ENCODE results near the gene CRACDL. TPM values are rescaled to one million over a fixed set of nuclear protein-coding genes. Genes with fewer than 3 reads are reported as not detected.

CRACDL gene
- total and polyA plus RNA-seq, 3 experiments from 2014 or later, result 0.22 to 1.2 (median 0.27) TPM

DNA sequence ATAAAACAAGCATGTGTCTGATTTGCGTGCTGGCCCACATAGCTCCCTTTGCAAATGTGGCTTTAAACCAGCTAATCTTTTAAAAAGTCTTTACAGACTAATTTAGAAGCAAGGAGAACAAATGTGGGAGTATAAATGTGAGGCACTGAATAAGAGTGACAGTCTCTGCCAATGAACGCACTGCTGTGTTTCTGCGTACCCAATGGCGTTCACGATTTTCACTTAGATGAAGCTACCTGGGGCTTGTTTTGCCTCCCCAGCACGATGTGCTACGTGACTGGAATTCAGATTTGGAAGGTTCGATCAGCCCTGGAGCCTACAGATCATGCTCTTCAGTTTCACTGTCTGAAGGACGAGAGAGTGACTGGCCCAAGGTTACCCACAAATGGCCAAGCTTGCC is 10.8 kb upstream of the CRACDL start:
- Mint-ChIP-seq H3K4me3 (no peak overlapping the region), H3K27me3 (peaks cover 19 to 59% of the 10 kb centered on the region in 2 donors), H3K4me1 (no peaks in the 10 kb centered on the region), H3K9me3 (peaks cover 0 to 2% (median 0%) of the 10 kb centered on the region in 5 donors), H3K36me3 (no peaks in the 10 kb centered on the region), H3K27ac (no peak overlapping the region)
- H3K27me3 ChIP-seq (ENCODE audit: insufficient read depth, low read length, poor library complexity, severe bottlenecking), result peaks cover 4% of the 10 kb centered on the region
- H3K4me1 ChIP-seq (ENCODE audit: insufficient read depth, low read length), result no peaks in the 10 kb centered on the region
- ChIA-PET POLR2A (no interaction called here), CTCF (no interaction called here)
- H3K36me3 ChIP-seq (ENCODE audit: insufficient read depth, low read length), result no peaks in the 10 kb centered on the region
- H3K4me3 ChIP-seq (ENCODE audit: low read length), result no peak overlapping the region
- DNase-seq, result no peak
- no peak overlapping the region for H3K27ac ChIP-seq (ENCODE audit: low read depth, low read length)
- H3K9me3 ChIP-seq (ENCODE audit: low read length), result no peaks in the 10 kb centered on the region

DNA sequence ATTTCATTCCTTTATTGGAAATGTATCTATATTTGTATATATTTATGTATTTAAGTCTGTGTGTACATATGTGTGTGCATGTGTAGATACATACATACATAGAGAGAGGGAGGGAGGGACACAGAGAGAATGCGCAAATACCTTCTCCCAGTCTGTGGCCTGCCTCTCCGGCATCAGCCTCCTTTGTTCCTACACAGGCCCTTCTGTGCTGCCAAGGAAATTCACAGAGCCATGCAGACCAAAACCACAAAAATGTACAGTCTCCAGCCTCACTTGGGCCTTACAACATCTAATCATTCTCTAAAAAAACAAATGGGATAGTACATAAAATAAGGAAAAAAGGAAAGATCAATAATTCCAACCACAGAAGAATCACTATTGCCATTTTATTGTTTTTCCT is 8.8 kb upstream of the CRACDL start:
- H3K4me3 Mint-ChIP-seq, result no peak overlapping the region
- peaks cover 0 to 2% (median 0%) of the 10 kb centered on the region in 5 donors for H3K9me3 Mint-ChIP-seq
- ChIA-PET CTCF (no interaction called here), POLR2A (no interaction called here)
- no peaks in the 10 kb centered on the region for H3K36me3 ChIP-seq (ENCODE audit: insufficient read depth, low read length)
- H3K4me1 Mint-ChIP-seq, result no peaks in the 10 kb centered on the region
- H3K4me1 ChIP-seq (ENCODE audit: insufficient read depth, low read length), result no peaks in the 10 kb centered on the region
- no peaks in the 10 kb centered on the region for H3K36me3 Mint-ChIP-seq
- no peak for DNase-seq
- H3K27ac Mint-ChIP-seq, result no peak overlapping the region
- H3K27me3 Mint-ChIP-seq, result peaks cover 15 to 56% of the 10 kb centered on the region in 2 donors
- H3K27ac ChIP-seq (ENCODE audit: low read depth, low read length), result no peak overlapping the region
- H3K9me3 ChIP-seq (ENCODE audit: low read length), result no peaks in the 10 kb centered on the region
- H3K4me3 ChIP-seq (ENCODE audit: low read length), result no peak overlapping the region
- no peaks in the 10 kb centered on the region for H3K27me3 ChIP-seq (ENCODE audit: insufficient read depth, low read length, poor library complexity, severe bottlenecking)

DNA sequence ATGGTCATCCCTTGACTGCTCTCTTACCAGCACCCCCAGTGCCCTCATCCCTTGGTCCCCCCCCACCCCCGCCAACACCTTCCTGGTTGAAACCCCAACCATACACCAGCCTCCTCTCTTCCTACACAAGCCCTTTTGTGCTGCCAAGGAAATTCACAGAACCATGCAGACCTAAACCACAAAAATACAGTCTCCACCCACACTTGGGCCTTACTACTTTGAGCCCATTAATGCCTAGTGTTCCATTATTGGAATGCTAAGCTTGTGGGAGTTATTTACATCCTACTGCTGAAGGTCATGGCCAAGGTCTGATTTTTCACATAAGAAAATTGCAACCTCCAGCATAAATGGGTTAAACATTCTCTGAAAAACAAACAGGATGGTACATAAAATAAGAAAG is 4.1 kb upstream of the CRACDL start:
- CTCF ChIA-PET, result no interaction called here

DNA sequence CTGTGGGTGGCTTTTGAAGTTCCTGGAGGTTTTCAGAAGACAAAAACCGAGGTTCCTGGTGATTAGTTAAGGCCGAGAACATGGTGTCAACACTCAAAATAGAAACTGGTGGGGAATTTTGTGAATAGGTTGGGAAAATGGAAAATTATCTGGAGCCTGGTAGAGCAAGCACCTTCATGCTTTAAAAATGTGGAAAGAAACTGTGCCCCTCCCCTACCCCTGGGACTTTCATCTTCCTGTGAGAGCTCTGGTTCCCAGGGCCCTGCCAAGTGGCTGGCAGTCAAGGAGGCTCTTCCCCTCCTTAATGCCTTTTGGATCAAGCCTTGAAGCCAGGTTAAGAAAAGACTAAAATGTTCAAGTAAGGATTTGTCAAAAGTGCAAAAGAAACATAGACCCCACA is 1.9 kb upstream of the CRACDL start:
- peaks cover 22% of the 10 kb centered on the region for H3K27me3 ChIP-seq (ENCODE audit: insufficient read depth, low read length, poor library complexity, severe bottlenecking)
- Mint-ChIP-seq H3K36me3 (no peaks in the 10 kb centered on the region), H3K27ac (peak overlapping the region in 1 of 8 donors; percentile 64), H3K27me3 (peaks cover 39 to 65% of the 10 kb centered on the region in 2 donors), H3K9me3 (no peaks in the 10 kb centered on the region), H3K4me3 (peak overlapping the region; percentile 10 to 73 (median 57)), H3K4me1 (peaks cover 10 to 17% (median 17%) of the 10 kb centered on the region in 3 donors)
- H3K36me3 ChIP-seq (ENCODE audit: insufficient read depth, low read length), result no peaks in the 10 kb centered on the region
- H3K4me3 ChIP-seq (ENCODE audit: low read length), result no peak overlapping the region
- CTCF ChIA-PET, result no interaction called here
- DNase-seq, result no peak
- H3K9me3 ChIP-seq (ENCODE audit: low read length), result no peaks in the 10 kb centered on the region
- POLR2A ChIA-PET, result no interaction called here
- no peaks in the 10 kb centered on the region for H3K4me1 ChIP-seq (ENCODE audit: insufficient read depth, low read length)
- no peak overlapping the region for H3K27ac ChIP-seq (ENCODE audit: low read depth, low read length)

More for the DNA sequence above, 4.1 kb upstream of the CRACDL start:
- H3K4me1 Mint-ChIP-seq, result peaks cover 10 to 16% (median 16%) of the 10 kb centered on the region in 3 donors
- no peak overlapping the region for H3K4me3 ChIP-seq (ENCODE audit: low read length)
- no peak overlapping the region for H3K27ac ChIP-seq (ENCODE audit: low read depth, low read length)
- H3K9me3 Mint-ChIP-seq, result no peaks in the 10 kb centered on the region
- H3K4me3 Mint-ChIP-seq, result no peak overlapping the region
- H3K27me3 Mint-ChIP-seq, result peaks cover 22 to 54% of the 10 kb centered on the region in 2 donors
- POLR2A ChIA-PET, result no interaction called here
- DNase-seq, result no peak
- no peaks in the 10 kb centered on the region for H3K36me3 ChIP-seq (ENCODE audit: insufficient read depth, low read length)
- peaks cover 10% of the 10 kb centered on the region for H3K27me3 ChIP-seq (ENCODE audit: insufficient read depth, low read length, poor library complexity, severe bottlenecking)
- H3K9me3 ChIP-seq (ENCODE audit: low read length), result no peaks in the 10 kb centered on the region
- no peaks in the 10 kb centered on the region for H3K36me3 Mint-ChIP-seq
- no peak overlapping the region for H3K27ac Mint-ChIP-seq
- no peaks in the 10 kb centered on the region for H3K4me1 ChIP-seq (ENCODE audit: insufficient read depth, low read length)

DNA sequence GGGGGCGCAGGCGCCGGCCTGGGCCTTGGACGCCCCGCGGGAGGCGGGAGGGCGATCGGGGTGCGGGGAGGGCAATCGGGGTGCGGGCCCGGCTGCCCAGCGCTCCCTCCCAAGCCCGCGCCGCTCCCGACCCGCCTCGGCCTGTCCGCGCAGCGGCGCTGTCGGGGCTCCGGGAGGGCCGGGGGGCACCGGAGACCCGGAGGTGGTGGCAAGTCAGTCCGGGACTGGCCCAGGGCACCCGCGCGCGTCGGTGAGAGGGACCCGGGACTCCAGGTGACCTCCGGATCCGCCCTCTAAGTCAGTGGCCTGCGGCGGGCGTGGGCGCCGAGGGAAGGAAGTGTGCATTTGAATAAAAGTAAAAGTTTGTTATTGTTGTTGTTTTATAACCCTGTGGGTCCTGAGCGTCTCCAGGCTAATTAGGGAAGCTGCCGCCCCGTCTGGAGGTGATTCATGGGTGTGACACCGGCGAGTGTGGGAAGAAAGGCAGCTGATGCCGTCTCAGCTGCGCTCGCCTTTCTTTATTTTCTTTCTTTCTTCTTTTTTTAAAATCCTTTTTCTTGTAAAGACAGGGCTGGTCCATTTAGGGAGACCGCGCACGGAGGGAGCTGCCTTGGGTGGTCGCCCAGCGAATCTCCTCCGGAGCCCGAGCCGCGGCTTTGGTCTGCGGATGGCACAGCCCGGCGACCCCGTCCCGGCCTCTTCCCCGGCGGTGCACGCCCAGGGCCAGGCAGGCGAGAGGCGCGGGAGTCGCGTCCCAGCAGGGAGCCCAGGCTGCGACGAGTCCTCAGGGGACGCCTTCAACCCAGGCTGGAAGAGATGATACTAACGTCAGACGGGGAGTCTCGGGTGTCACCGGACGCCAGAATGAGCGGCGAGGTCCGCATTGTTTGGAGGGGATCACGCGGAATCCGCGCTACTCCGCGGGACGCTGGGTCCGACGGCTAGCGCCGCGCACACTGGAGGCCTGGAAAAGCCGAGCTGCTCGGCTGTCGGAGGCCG is 627 bp upstream of the CRACDL start:
- DNase-seq, result no peak
- peak overlapping the region; percentile 67 to 81 (median 72) for H3K4me3 Mint-ChIP-seq
- Histone ChIP-seq H3K4me1 (ENCODE audit: insufficient read depth, low read length) (no peaks in the 10 kb centered on the region), H3K27me3 (ENCODE audit: insufficient read depth, low read length, poor library complexity, severe bottlenecking) (peaks cover 22% of the 10 kb centered on the region), H3K36me3 (ENCODE audit: insufficient read depth, low read length) (no peaks in the 10 kb centered on the region), H3K9me3 (ENCODE audit: low read length) (no peaks in the 10 kb centered on the region), H3K27ac (ENCODE audit: low read depth, low read length) (no peak overlapping the region), H3K4me3 (ENCODE audit: low read length) (no peak overlapping the region)
- no peaks in the 10 kb centered on the region for H3K9me3 Mint-ChIP-seq
- peak overlapping the region in 1 of 8 donors; percentile 55 for H3K27ac Mint-ChIP-seq
- H3K4me1 Mint-ChIP-seq, result peaks cover 10 to 17% (median 17%) of the 10 kb centered on the region in 3 donors
- CTCF ChIA-PET, result no interaction called here
- no peaks in the 10 kb centered on the region for H3K36me3 Mint-ChIP-seq
- peaks cover 39 to 76% of the 10 kb centered on the region in 2 donors for H3K27me3 Mint-ChIP-seq
- POLR2A ChIA-PET, result no interaction called here

DNA sequence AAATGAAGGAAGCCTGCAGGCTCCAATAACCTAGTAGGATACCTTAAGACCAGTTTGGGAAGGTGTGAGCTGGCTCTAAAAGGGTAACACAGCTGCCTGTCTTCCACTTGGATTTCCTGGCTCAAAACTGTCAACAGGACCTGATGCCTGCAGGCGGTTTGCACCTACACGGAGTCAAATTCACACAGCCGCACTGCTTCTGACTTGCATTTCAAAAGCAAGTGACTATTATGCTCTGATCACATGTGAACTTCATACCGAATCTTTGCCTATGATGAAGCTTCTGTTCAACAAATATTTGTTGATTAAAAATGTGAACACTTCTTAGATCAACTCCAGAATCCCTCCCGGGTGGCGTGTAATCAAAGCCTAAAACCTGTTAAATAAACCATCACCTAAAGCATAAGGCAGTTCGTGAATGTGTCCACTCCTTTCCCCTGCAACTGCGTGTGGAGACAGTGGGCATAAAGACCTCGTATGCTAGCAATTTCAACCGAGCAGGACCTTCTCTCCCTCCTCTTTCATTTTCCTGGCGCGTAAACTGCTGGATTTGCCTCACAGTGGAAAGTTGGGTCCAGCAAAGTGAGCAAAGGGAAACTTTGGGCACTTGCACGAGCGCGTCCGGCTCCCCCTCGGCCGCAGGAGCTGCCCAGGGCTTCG is 784 bp downstream of the CRACDL start:
- peaks cover 39 to 75% of the 10 kb centered on the region in 2 donors for H3K27me3 Mint-ChIP-seq
- H3K27ac Mint-ChIP-seq, result peak overlapping the region in 1 of 8 donors; percentile 30
- H3K9me3 Mint-ChIP-seq, result no peaks in the 10 kb centered on the region
- no peaks in the 10 kb centered on the region for H3K36me3 Mint-ChIP-seq
- H3K27ac ChIP-seq (ENCODE audit: low read depth, low read length), result no peak overlapping the region
- H3K27me3 ChIP-seq (ENCODE audit: insufficient read depth, low read length, poor library complexity, severe bottlenecking), result peaks cover 22% of the 10 kb centered on the region
- no peak for DNase-seq
- H3K4me3 ChIP-seq (ENCODE audit: low read length), result no peak overlapping the region
- H3K36me3 ChIP-seq (ENCODE audit: insufficient read depth, low read length), result no peaks in the 10 kb centered on the region
- H3K9me3 ChIP-seq (ENCODE audit: low read length), result no peaks in the 10 kb centered on the region
- ChIA-PET POLR2A (no interaction called here), CTCF (no interaction called here)
- H3K4me1 ChIP-seq (ENCODE audit: insufficient read depth, low read length), result no peaks in the 10 kb centered on the region
- peak overlapping the region; percentile 31 to 83 (median 62) for H3K4me3 Mint-ChIP-seq
- H3K4me1 Mint-ChIP-seq, result peaks cover 10 to 17% (median 17%) of the 10 kb centered on the region in 3 donors

DNA sequence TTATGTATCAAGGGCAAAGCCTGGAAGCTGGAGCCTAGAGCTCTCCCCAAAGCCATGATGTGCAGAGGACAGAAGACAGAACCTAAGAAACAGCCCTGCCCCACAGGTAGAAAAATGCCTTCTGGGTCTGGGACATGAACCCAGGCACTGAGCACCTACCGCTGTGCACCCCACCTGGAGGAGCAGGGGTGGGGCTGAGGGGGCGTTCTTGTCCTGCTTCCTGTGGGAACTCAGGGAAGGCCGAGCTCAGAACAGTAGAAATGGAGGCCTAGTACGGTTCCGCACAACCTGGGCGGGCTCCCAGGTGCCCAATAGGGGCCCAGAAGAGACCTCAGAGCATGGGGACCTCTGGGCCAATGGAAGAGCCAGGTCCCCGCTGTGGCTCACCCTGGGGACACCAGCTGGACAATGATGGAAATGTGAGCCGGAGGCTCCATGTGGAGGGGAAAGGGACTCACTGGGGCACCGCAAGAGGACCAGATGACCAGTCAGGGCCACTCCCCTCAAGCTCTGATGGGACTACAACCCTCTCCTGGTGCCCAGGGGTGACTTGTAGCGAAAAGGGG is 3.2 kb downstream of the CRACDL start:
- H3K9me3 ChIP-seq (ENCODE audit: low read length), result no peaks in the 10 kb centered on the region
- Mint-ChIP-seq H3K27me3 (peaks cover 31 to 58% of the 10 kb centered on the region in 2 donors), H3K36me3 (no peaks in the 10 kb centered on the region), H3K4me1 (peaks cover 10 to 17% (median 17%) of the 10 kb centered on the region in 3 donors), H3K27ac (no peak overlapping the region), H3K4me3 (peak overlapping the region in 1 of 7 donors; percentile 11), H3K9me3 (no peaks in the 10 kb centered on the region)
- no peak overlapping the region for H3K27ac ChIP-seq (ENCODE audit: low read depth, low read length)
- ChIA-PET POLR2A (no interaction called here), CTCF (no interaction called here)
- no peaks in the 10 kb centered on the region for H3K36me3 ChIP-seq (ENCODE audit: insufficient read depth, low read length)
- DNase-seq, result no peak
- peaks cover 15% of the 10 kb centered on the region for H3K27me3 ChIP-seq (ENCODE audit: insufficient read depth, low read length, poor library complexity, severe bottlenecking)
- no peak overlapping the region for H3K4me3 ChIP-seq (ENCODE audit: low read length)
- H3K4me1 ChIP-seq (ENCODE audit: insufficient read depth, low read length), result no peaks in the 10 kb centered on the region

DNA sequence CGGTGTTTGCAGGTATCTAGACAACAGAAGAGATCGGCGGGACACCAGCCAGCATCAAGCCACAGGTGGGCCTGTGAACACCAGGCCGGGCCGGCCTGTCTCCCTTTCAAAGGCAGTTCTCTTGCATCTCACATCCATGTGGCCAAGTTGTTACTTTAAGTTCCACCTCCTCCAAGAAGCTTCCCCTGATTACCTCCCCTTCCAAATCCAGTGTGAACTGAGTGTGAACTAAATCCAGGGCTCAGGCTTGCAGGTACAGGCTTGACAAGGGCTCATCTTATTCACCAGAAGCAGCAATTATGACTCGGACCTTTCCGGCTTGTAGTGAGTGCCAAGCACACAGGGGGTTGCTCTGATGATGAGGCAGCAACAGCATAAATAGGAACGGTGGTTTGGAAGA is 3.9 kb downstream of the CRACDL start:
- Histone ChIP-seq H3K27me3 (ENCODE audit: insufficient read depth, low read length, poor library complexity, severe bottlenecking) (peaks cover 15% of the 10 kb centered on the region), H3K4me3 (ENCODE audit: low read length) (no peak overlapping the region), H3K36me3 (ENCODE audit: insufficient read depth, low read length) (no peaks in the 10 kb centered on the region), H3K9me3 (ENCODE audit: low read length) (no peaks in the 10 kb centered on the region), H3K4me1 (ENCODE audit: insufficient read depth, low read length) (no peaks in the 10 kb centered on the region), H3K27ac (ENCODE audit: low read depth, low read length) (no peak overlapping the region)
- Mint-ChIP-seq H3K9me3 (no peaks in the 10 kb centered on the region), H3K36me3 (no peaks in the 10 kb centered on the region), H3K4me1 (peaks cover 6 to 11% (median 11%) of the 10 kb centered on the region in 3 donors), H3K4me3 (no peak overlapping the region), H3K27me3 (peaks cover 32 to 55% of the 10 kb centered on the region in 2 donors), H3K27ac (no peak overlapping the region)
- DNase-seq, result no peak
- ChIA-PET POLR2A (no interaction called here), CTCF (no interaction called here)
